HG02970 (cell line): ENCODE results near the gene MCTP1.

Experiments used
- ATAC-seq: cut with Tn5 transposase; IDR thresholded peaks from one replicate; pipeline ENCODE4 v1.9.1; 2021; ENCODE audit warnings: mild to moderate bottlenecking, moderate library complexity, moderate number of reproducible peaks; ENCODE audit not compliant: unreplicated experiment, low FRiP score

MCTP1 gene

GRCh38 chr5:95081982-95082381, 202.9 kb downstream of the MCTP1 start:
- no peak for ATAC-seq

DNA sequence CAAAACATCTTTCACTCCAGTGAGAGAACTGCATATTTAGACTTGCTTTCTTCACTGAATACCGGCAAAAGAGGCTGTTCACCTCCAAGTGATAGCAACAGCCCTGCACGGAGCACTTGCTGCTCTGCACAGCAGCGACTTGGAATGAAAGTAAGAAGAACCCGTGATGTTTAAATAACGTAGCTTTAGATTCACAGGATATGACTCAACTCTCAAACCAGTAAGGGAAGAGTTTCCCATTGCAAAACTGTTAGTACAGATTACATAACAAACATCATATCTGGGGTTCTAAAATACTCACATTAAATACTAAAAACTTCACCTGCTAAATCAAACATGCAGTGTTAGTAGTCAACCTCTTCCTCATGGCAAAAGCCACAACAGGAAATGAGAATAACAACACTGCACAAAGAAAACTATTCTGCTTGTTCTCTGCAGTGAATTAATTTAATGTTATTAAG, 203.4 kb downstream of the MCTP1 start:
- peak; percentile 81 for ATAC-seq

DNA sequence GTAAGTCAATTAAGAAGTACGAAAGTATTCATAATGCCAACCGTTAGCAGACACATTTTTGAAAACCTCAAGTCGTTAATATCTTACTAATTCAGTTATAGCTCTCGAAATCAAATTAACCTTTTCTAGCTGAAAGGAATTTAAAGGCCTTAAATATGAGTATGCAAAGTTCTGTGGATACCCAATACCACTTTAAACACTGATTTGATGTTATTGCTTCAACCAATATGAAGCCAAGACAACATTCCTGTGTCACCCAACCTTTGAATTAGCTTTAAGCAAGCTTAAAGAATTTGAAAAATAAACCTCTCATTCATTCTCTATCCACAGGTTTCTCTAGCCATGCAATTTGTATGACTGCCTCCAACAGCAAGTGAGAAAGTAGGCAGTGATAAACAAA, 204.5 kb downstream of the MCTP1 start:
- no peak for ATAC-seq

GRCh38 chr5:95080030-95080429, 204.9 kb downstream of the MCTP1 start:
- no peak for ATAC-seq

DNA sequence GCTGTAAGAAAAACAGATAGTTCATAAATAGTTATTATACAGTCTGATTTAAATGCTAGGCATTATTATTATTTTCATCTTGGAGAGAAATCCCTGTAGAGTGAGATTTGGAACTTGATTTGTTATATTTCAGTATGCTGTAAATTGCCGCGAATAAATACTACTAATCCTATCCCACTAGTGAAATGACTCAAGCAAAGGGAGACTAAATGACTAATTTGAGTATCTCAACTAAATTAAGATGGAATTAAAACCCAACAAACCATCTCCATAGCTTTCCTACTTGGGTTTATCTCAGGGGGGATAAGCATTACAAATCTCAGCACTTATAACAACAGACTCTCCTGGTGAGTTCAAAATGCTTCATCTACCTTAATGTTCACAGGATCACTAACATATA, 206.0 kb downstream of the MCTP1 start:
- no peak for ATAC-seq

- no peak for ATAC-seq
These were observed 208.3 kb downstream of the MCTP1 start for GRCh38 chr5:95076395-95077185.

DNA sequence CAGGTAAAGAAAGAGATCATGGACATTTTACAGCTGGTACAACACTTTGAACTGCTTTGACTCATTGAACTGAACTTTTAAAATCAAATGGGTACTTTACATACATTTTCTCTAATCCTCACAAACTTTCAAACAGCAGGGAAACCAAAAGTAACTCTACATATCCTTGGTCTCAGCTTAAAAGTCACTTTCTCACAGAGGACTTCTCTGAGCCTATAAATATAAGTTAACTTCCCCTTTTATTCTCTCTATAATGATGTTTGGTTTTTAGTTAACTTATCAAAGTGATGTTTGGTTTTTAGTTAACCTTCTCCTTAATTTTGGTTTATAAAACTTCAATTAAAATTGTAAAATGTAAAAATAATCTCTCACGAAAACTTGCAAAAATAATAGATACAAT, 209.8 kb downstream of the MCTP1 start:
- no peak for ATAC-seq

DNA sequence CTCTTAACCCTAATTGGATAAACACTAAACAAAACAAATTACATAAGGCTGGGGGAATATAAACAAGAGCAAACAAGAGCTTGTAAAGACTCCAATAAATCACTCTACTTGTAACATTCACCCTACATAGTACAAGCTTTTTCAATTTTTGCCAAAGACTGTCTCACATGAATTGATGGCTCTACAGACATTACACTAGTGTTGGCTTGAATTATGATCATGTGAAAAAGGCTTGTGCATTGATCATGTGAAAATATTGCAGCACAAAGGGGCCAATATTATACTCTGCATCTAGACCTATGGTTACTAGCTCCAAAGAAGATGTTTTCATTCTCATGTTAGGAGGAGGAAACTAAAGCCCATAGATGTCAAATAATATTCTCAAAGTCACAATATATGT, 212.6 kb downstream of the MCTP1 start:
- ATAC-seq: no peak

GRCh38 chr5:95070866-95071265, 214.0 kb downstream of the MCTP1 start:
- no peak for ATAC-seq

GRCh38 chr5:95070453-95070852, 214.4 kb downstream of the MCTP1 start:
- no peak for ATAC-seq

DNA sequence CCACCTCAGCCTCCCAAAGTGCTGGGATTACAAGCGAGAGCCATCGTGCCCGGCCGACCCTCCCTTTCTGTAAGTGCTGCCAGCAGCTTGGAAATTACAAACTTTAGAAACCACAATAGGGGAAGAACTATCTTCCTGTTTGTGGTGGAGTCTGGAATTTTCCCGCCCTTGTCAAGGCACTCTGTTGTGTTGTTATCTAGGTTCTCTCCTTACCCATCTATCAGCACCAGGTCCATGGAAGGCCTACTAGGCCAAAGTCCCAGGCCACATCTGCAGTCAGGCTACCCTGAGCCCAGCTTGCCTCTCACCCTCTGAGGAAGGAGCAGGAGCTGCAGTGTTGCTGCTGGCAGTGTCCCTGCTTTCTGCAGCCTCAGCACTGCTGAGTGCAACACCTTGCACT, 214.9 kb downstream of the MCTP1 start:
- ATAC-seq: no peak

GRCh38 chr5:95069021-95069420, 215.9 kb downstream of the MCTP1 start:
- no peak for ATAC-seq

GRCh38 chr5:95068289-95068910, 216.5 kb downstream of the MCTP1 start:
- ATAC-seq: no peak

DNA sequence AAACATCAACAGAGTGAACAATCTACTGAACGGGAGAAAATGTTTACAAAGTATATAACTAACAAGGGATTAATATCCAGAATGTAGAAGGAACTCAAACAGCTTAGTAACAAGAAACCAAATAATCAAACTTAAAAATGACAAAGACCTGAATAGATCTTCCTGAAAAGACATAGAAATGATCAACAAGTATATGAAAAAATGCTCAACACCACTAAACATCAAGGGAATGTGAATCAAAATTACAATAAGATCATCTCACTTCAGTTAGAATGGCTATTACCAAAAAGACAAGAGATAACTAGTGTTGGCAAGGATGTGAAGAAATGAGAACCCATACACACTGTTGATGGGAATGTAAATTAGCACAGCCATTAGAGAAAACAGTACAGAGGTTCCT, 218.8 kb downstream of the MCTP1 start:
- no peak for ATAC-seq

- ATAC-seq: no peak
These were observed 221.4 kb downstream of the MCTP1 start for GRCh38 chr5:95063492-95063891.

GRCh38 chr5:95060098-95060497, 224.8 kb downstream of the MCTP1 start:
- no peak for ATAC-seq

DNA sequence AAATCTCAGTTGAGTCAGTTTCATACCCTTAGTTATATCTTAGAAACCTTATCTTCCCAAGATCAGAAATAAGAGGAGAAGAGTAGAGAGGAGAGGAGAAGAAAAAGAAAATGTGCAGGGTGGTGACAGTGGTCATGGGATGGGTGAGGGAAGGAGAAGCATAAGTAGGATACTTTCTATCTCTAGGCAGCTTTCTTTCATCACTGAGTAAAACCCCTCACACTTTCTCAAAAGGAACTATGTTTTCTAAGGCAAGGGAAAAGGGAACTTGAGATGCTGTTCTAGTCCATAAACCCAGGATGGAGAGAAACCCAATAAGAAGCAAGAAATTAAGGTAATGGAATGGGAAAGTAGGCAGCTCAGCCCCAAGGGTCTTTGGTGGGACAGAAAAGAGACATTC, 225.3 kb downstream of the MCTP1 start:
- no peak for ATAC-seq

- no peak for ATAC-seq
These were observed 227.3 kb downstream of the MCTP1 start for GRCh38 chr5:95057615-95058014.

DNA sequence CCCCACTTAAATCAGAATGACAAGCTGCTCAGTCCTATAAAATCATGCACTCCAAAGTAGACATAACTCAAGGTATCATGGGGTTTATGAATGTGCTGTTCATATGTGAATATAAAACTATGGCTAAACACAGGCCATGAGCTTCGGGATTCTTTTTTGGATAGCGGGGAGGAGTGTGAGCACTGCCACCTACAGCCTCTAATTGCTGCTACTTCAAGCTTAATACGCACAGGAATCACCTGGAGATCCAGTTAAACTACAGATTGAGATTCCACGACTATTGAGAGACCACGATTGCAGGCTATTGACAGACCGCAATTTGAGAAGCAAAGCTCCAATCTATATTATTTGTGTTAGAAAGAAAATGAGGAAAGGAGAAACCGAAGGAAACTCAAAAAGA, 231.6 kb downstream of the MCTP1 start:
- no peak for ATAC-seq

DNA sequence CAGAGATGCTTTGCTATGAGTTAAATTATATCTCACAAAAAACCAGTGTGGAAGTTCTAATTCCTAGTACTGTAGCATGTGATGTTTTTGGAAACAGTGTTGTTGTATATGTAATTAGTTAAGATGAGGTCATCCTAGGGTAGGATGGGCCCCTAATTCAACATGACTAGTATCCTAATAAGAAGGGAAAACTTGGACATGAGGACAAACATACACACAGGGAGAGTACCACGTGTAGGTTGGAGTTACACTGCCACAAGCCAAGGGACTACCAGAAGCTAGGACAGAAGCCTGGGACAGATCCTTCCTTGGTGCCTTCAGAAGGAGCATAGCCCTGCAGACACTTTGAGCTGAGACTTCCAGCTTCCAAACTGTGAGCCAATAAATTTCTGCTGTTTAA, 234.2 kb downstream of the MCTP1 start:
- ATAC-seq: no peak

GRCh38 chr5:95048628-95049027, 236.3 kb downstream of the MCTP1 start:
- ATAC-seq: no peak
